Measurements from ENCODE around the gene ZFR. TPM values are rescaled to one million over a fixed set of nuclear protein-coding genes. Genes with fewer than 3 reads are reported as not detected.
"Not testable (repeated sequence)": the region's sequence is repeated elsewhere in the genome, so short reads cannot be mapped to it uniquely, and the experiment has no call there.

ZFR gene
- total RNA-seq, 2 experiments from 2014 or later, result 58.1 to 61.1 TPM

DNA sequence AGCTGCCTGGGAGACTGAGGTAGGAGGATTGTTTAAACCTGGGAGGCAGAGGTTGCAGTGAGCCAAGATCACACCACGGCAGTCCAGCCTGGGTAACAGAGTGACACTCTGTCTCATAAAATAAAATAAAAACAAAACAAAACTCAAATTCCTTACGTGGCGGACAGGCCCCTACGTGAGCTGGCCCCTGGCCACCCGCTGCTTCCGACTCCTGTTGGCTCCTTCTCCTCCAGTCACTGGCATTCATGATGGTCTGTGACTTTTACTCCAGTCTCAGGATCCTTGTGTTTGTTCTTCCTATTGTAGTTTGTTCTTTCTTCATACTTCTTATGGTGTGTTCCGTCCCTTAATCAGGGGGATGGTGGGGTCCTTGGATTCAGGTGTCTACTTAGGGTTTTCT, 28.5 kb upstream of the ZFR start:
- Mint-ChIP-seq H3K9me3 (no peaks in the 10 kb centered on the region), H3K36me3 (no peaks in the 10 kb centered on the region), H3K27me3 (no peaks in the 10 kb centered on the region), H3K4me3 (no peak overlapping the region), H3K4me1 (ENCODE audit: low read depth) (no peaks in the 10 kb centered on the region), H3K27ac (no peak overlapping the region)
- intact Hi-C loops (cut with micrococcal nuclease), result no loop called here
- POLR2A ChIA-PET, result no interaction called here
- CTCF ChIA-PET, result interaction anchor here (1.7 to 2.0 kb wide), 2 partner anchors 16 to 117 kb away, joined by 5 to 6 read pairs; no protein-coding TSS in a partner anchor
- no peak for DNase-seq

DNA sequence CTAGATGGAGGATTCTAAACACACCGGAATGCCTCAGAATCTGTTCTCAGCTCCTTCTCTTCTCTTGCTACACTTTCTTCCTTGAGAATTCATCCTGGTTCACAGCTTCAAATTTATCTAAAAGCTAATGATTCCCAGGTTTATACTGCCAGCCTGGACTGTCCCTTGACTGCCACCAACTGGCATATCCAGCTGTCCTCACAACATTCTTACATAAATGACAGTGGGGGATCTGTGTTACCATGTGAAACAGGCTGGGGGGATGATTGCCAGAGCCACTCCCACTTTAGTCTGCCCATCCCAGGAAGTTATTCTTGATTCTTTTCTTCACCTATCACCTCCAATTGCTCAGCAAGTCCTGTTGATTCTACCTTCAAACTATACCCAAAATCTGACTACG, 27.2 kb upstream of the ZFR start:
- CTCF ChIA-PET, result interaction anchor here (1.2 to 1.8 kb wide), 2 partner anchors 9 to 140 kb away, joined by 3 to 6 read pairs; no protein-coding TSS in a partner anchor
- no peaks in the 10 kb centered on the region for H3K36me3 Mint-ChIP-seq
- no peak overlapping the region for H3K27ac Mint-ChIP-seq
- H3K4me1 Mint-ChIP-seq (ENCODE audit: low read depth), result no peaks in the 10 kb centered on the region
- no peak for DNase-seq
- no peak overlapping the region for H3K4me3 Mint-ChIP-seq
- H3K27me3 Mint-ChIP-seq, result no peaks in the 10 kb centered on the region
- intact Hi-C loops (cut with micrococcal nuclease), result no loop called here
- H3K9me3 Mint-ChIP-seq, result no peaks in the 10 kb centered on the region
- POLR2A ChIA-PET, result no interaction called here

DNA sequence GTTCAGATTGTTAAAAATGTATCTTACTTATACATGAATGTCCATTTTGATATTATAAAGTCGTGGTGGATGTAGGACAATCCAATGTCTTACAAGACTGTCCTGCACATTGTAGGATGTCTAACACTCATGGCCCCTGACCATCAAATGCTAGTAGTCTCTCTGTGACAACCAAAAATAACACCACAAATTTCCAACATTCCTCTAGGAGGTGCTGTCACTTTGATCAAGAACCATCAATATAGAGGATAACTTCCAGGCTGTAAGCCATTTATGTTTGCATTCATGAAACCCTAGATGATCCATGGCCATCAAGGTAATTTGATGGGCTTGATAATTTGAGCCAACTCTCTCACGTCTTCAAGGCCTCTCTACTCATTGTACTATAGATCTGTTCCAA, 20.5 kb upstream of the ZFR start:
- intact Hi-C loops (cut with micrococcal nuclease), result no loop called here
- no peak overlapping the region for H3K4me3 Mint-ChIP-seq
- peaks cover 17% of the 10 kb centered on the region for H3K4me1 Mint-ChIP-seq (ENCODE audit: low read depth)
- H3K27me3 Mint-ChIP-seq, result no peaks in the 10 kb centered on the region
- CTCF ChIA-PET, result no interaction called here
- no peak for DNase-seq
- H3K9me3 Mint-ChIP-seq, result no peaks in the 10 kb centered on the region
- POLR2A ChIA-PET, result no interaction called here
- no peak overlapping the region for H3K27ac Mint-ChIP-seq
- no peaks in the 10 kb centered on the region for H3K36me3 Mint-ChIP-seq

DNA sequence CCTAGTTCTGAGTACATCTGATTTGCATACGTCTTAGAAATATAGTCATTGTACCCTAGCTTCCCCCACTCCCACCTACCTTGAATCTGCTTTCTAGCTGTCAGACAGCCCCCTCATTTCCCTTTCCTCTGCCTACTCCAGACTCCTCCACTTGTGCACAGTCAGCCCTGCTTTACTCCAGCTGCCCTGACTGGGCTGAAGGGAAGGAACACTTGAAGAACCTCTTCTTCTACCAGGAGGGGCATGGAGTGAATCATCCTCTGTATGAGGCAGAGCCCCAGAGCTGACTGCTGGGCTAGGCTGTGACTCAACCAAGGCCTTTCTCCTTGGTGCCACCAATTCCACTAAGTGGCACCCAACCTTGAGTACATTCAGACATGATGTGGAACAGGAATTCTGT, 18.1 kb upstream of the ZFR start:
- Mint-ChIP-seq H3K27ac (peak overlapping the region; percentile 73), H3K36me3 (no peaks in the 10 kb centered on the region), H3K4me3 (no peak overlapping the region), H3K9me3 (no peaks in the 10 kb centered on the region), H3K4me1 (ENCODE audit: low read depth) (peaks cover 17% of the 10 kb centered on the region), H3K27me3 (no peaks in the 10 kb centered on the region)
- ChIA-PET POLR2A (interaction anchor here (0.8 to 1.5 kb wide), 5 partner anchors 18 to 127 kb away, joined by 3 to 12 read pairs (median 5); partner anchors contain the start of gene ZFR), CTCF (interaction anchor here (0.6 to 2.1 kb wide), 7 partner anchors 9 to 149 kb away, joined by 3 to 9 read pairs (median 6); no protein-coding TSS in a partner anchor)
- intact Hi-C loops (cut with micrococcal nuclease), result loop anchor here (1.0 kb wide), 5 partner anchors 19 to 182 kb away; no protein-coding TSS in a partner anchor
- peak; percentile 80 for DNase-seq

DNA sequence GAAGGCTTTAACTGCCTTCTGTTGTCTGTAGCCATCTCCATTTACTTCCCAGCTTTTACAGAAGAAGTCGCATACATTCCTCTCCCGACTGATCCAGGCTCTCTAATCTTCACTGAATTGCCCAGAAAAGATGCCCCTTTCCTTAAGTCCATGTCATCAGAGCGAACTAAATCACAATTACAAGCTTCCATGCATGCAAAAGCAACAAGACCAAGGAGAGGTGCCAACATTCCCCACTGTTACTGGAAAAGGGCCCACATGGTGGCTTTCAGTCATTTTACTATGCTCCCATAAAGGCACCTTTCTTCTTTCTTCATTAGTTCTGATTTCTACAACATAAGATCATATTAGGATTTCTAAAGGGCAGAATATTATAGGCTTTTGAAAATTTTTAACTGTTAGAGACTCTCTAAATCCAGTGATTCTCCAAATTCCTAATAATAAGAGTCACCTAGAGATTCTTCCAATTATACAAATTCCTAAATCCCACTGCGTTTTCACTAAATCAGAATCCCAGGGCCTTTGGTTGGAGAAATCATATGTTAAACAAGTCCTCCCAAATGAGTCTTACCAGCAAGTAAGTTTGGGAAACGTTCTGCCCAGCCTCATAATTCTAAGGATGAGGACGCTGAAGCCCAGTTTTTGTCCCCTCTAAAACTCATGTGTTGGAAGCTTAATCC, 17.0 kb upstream of the ZFR start:
- no peaks in the 10 kb centered on the region for H3K27me3 Mint-ChIP-seq
- CTCF ChIA-PET, result interaction anchor here (1.6 to 1.8 kb wide), 2 partner anchors 10 to 128 kb away, joined by 6 to 9 read pairs; no protein-coding TSS in a partner anchor
- DNase-seq, result no peak
- H3K4me1 Mint-ChIP-seq (ENCODE audit: low read depth), result peaks cover 17% of the 10 kb centered on the region
- H3K4me3 Mint-ChIP-seq, result no peak overlapping the region
- intact Hi-C loops (cut with micrococcal nuclease), result loop anchor here (1.0 kb wide), 5 partner anchors 18 to 181 kb away; no protein-coding TSS in a partner anchor
- no peaks in the 10 kb centered on the region for H3K9me3 Mint-ChIP-seq
- no peak overlapping the region for H3K27ac Mint-ChIP-seq
- POLR2A ChIA-PET, result no interaction called here
- no peaks in the 10 kb centered on the region for H3K36me3 Mint-ChIP-seq

DNA sequence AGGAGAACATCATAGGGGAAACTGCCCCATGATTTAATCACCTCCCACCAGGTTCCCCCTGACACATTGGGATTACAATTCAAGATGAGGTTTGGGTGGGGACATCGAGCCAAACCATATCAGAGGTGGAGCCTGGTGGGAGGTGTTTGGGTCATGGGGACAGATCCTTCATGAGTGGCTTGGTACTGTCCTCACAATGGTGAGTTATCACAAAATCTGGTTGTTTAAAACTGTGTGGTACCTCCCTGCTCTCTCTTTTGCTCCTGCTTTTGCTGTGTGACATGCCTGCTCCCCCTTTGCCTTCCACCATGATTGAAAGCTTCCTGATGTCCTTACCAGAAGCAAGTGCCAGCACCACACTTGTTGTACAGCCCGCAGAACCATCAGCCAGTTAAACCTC, 16.2 kb upstream of the ZFR start:
- ChIA-PET POLR2A (no interaction called here), CTCF (no interaction called here)
- intact Hi-C loops (cut with micrococcal nuclease), result no loop called here
- Mint-ChIP-seq H3K27me3 (no peaks in the 10 kb centered on the region), H3K4me3 (no peak overlapping the region), H3K9me3 (no peaks in the 10 kb centered on the region), H3K36me3 (no peaks in the 10 kb centered on the region), H3K27ac (no peak overlapping the region), H3K4me1 (ENCODE audit: low read depth) (peaks cover 17% of the 10 kb centered on the region)
- no peak for DNase-seq

DNA sequence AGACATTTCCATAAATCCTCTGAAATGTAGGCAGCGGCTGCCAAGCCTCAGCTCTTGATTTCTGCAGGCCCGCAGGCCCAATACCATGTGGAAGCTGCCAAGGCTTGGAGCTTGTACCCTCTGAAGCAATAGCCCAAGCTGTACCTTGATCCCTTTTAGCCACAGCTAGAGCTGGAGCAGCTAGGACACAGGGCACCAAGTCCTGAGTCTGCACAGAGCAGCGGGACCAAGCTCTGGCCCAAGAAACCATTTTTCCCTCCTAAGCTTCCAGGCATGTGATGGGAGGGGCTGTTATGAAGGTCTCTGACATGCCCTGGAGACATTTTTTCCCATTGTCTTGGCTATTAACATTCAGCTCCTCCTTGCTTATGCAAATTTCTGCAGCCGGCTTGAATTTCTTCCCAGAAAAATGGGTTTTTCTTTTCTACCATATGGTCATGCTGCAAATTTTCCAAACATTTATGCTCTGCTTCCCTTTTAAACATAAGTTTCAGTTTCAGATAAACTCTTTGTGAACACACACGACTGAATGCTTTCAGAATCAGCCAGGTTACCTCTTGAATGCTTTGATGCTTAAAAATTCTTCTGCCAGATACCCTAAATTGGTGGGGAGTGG, 14.4 kb upstream of the ZFR start:
- no peaks in the 10 kb centered on the region for H3K36me3 Mint-ChIP-seq
- H3K27me3 Mint-ChIP-seq, result no peaks in the 10 kb centered on the region
- no peaks in the 10 kb centered on the region for H3K9me3 Mint-ChIP-seq
- no peak for DNase-seq
- CTCF ChIA-PET, result interaction anchor here (1.3 kb wide), 1 partner anchor 131 kb away, joined by 3 read pairs; no protein-coding TSS in a partner anchor
- no peak overlapping the region for H3K27ac Mint-ChIP-seq
- POLR2A ChIA-PET, result no interaction called here
- intact Hi-C loops (cut with micrococcal nuclease), result no loop called here
- H3K4me1 Mint-ChIP-seq (ENCODE audit: low read depth), result peaks cover 17% of the 10 kb centered on the region
- H3K4me3 Mint-ChIP-seq, result no peak overlapping the region

DNA sequence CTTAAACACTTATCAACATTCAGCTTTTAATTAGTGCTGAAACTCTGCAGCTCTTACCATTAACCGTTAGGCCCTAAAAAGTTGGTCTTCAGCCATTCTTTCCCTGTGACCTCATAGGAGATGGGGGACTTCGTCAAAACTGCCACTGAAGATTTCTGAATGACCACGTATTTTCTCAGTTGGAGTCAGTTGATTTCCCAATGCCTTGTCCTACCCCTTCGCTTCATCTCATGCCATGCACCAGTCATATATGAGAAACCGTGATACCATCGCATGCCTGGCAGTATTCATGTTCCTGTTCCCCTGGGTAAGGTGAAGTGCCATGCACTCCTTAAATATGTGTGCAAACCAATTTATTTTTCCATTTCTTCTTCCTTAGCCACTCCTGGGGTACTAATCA, 10.8 kb upstream of the ZFR start:
- Mint-ChIP-seq H3K4me1 (ENCODE audit: low read depth) (no peaks in the 10 kb centered on the region), H3K36me3 (no peaks in the 10 kb centered on the region), H3K27ac (no peak overlapping the region), H3K9me3 (no peaks in the 10 kb centered on the region), H3K27me3 (no peaks in the 10 kb centered on the region), H3K4me3 (no peak overlapping the region)
- CTCF ChIA-PET, result interaction anchor here (0.9 to 1.7 kb wide), 3 partner anchors 35 to 135 kb away, joined by 3 to 4 read pairs (median 3); no protein-coding TSS in a partner anchor
- DNase-seq, result no peak
- POLR2A ChIA-PET, result no interaction called here
- intact Hi-C loops (cut with micrococcal nuclease), result no loop called here

DNA sequence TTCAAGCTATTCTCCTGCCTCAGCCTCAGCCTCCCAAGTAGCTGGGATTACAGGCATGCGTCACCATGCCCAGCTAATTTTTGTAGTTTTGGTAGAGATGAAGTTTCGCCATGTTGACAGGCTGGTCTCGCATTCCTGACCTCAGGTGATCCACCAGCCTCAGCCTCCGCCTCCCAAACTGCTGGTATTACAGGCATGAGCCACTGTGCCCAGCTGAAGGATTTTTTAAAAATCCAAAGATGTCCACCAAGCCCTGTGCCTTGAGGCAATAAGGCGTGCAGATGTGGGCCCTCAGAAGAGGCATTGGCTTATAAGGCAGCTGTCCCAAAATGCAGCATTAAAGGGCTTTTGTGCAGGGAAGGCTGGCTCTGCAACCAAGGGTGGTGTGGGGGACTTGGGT, 10.3 kb upstream of the ZFR start:
- H3K36me3 Mint-ChIP-seq, result no peaks in the 10 kb centered on the region
- intact Hi-C loops (cut with micrococcal nuclease), result no loop called here
- no peaks in the 10 kb centered on the region for H3K4me1 Mint-ChIP-seq (ENCODE audit: low read depth)
- H3K27ac Mint-ChIP-seq, result no peak overlapping the region
- no peaks in the 10 kb centered on the region for H3K27me3 Mint-ChIP-seq
- POLR2A ChIA-PET, result no interaction called here
- no peak overlapping the region for H3K4me3 Mint-ChIP-seq
- H3K9me3 Mint-ChIP-seq, result no peaks in the 10 kb centered on the region
- CTCF ChIA-PET, result interaction anchor here (0.9 to 1.7 kb wide), 3 partner anchors 36 to 135 kb away, joined by 3 to 4 read pairs (median 3); no protein-coding TSS in a partner anchor
- DNase-seq, result no peak

DNA sequence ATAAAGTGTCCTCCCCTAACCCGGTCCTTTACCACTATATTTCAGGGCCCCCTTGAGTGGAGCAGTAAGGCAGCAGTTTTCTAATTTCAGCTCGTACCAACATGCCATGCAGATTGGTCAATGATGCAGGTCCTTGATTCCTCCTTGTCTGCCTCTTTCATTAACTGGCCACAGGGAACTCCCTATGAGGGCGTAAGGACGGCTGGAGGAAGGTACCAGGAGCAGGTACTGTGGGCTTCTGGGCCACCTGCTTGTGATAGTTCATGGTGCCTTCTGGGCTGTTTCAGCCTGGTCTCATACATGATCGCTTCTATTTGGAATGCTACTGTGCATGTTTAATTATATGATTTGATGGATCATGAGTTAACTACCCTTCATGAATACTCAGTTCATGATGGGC, 9.4 kb upstream of the ZFR start:
- no peak overlapping the region for H3K27ac Mint-ChIP-seq
- H3K36me3 Mint-ChIP-seq, result no peaks in the 10 kb centered on the region
- no peak overlapping the region for H3K4me3 Mint-ChIP-seq
- ChIA-PET POLR2A (no interaction called here), CTCF (interaction anchor here (1.1 to 1.7 kb wide), 2 partner anchors 35 to 136 kb away, joined by 3 to 4 read pairs; no protein-coding TSS in a partner anchor)
- H3K9me3 Mint-ChIP-seq, result no peaks in the 10 kb centered on the region
- intact Hi-C loops (cut with micrococcal nuclease), result no loop called here
- no peaks in the 10 kb centered on the region for H3K27me3 Mint-ChIP-seq
- no peak for DNase-seq
- no peaks in the 10 kb centered on the region for H3K4me1 Mint-ChIP-seq (ENCODE audit: low read depth)

DNA sequence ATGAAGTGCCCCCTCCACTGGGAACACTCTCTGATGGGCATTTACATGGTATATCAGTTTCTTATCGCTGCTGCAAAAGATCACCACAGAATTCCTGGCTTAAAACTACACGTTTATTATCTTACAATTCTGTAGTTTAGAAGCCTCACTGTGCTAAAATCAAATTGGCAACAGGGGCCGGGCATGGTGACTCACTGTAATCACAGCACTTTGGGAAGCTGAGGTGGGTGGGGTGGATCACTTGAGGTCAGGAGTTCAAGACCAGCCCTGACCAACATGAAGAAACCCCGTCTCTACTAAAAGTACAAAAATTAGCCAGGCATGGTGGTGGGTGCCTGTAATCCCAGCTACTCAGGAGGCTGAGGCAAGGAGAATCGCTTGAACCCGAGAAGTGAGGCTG, 7.8 kb upstream of the ZFR start:
- intact Hi-C loops (cut with micrococcal nuclease); H3K27me3 Mint-ChIP-seq; H3K4me3 Mint-ChIP-seq; H3K9me3 Mint-ChIP-seq; H3K4me1 Mint-ChIP-seq (ENCODE audit: low read depth); CTCF ChIA-PET; DNase-seq; H3K27ac Mint-ChIP-seq; H3K36me3 Mint-ChIP-seq: not testable (repeated sequence)
- POLR2A ChIA-PET, result interaction anchor here (0.8 kb wide), 1 partner anchor 9 kb away, joined by 3 read pairs; no protein-coding TSS in a partner anchor

DNA sequence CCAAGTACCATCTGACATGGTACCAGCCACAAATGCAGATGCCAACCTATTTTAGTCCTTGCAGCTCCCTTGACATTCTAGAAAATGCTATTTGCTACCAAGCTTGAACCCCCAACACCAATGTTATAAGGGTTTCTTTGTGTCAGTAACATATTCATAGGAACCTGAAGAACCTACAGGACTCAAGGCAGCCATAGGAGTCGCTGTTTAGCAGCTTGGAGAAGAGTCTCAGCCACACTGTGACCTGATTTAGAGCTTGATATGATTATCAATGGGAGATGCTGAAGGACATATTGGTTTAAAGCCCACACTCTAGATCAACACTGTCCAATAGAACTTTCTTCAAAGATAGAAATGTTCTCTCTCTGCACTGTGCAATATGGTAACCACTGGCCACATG, 6.4 kb upstream of the ZFR start:
- Mint-ChIP-seq H3K27ac (no peak overlapping the region), H3K36me3 (no peaks in the 10 kb centered on the region), H3K9me3 (no peaks in the 10 kb centered on the region), H3K4me3 (no peak overlapping the region), H3K4me1 (ENCODE audit: low read depth) (peaks cover 3% of the 10 kb centered on the region), H3K27me3 (no peaks in the 10 kb centered on the region)
- no peak for DNase-seq
- POLR2A ChIA-PET, result no interaction called here
- intact Hi-C loops (cut with micrococcal nuclease), result no loop called here
- CTCF ChIA-PET, result interaction anchor here (0.7 to 1.5 kb wide), 4 partner anchors 39 to 148 kb away, joined by 3 to 4 read pairs (median 3); no protein-coding TSS in a partner anchor

Measured in activated CD4-positive, alpha-beta memory T cell treated with anti-CD3 and anti-CD28 coated beads for 36 hours (primary cell).